Ovary (tissue), 9 donors: Measurements from ENCODE around the gene NOTCH1. TPM values are rescaled to one million over a fixed set of nuclear protein-coding genes. Genes with fewer than 3 reads are reported as not detected.

ENCODE experiments used
- DNase-seq, 5 donors: peaks; one replicate each; pipeline ENCODE4 v3.0.0-alpha.2; 2019 to 2020
- H3K27ac ChIP-seq, 2 donors: fragments of 200-600 bp; one replicate each; pipeline versions ENCODE4 v1.5.1 to v1.8.0; 2019 to 2022
- H3K27me3 ChIP-seq: fragments of 200-600 bp; one replicate; pipeline ENCODE4 v1.8.0; 2022
- H3K36me3 ChIP-seq: fragments of 200-600 bp; sonication (generic); one replicate; pipeline ENCODE4 v1.5.1; 2019
- H3K4me1 ChIP-seq: one replicate; pipeline ENCODE4 v1.8.1; 2013; ENCODE audit warnings: mild to moderate bottlenecking, moderate library complexity; ENCODE audit not compliant: insufficient read depth
- H3K4me3 ChIP-seq: fragments of 200-600 bp; sonication (generic); one replicate; pipeline ENCODE4 v1.5.1; 2017
- H3K9me3 ChIP-seq, 2 donors: fragments of 200-600 bp in 1 of 2; sonication (generic) in 1 of 2; one replicate each; pipeline versions ENCODE4 v1.5.1 to v1.8.1; 2013 to 2019; ENCODE audit warnings: mild to moderate bottlenecking in 1 of 2, moderate library complexity in 1 of 2
- EP300 ChIP-seq: sonication (generic); formaldehyde crosslinking; IDR thresholded peaks from one replicate; pipeline ENCODE4 v1.6.1; 2017; ENCODE audit warnings: antibody characterized with exemption
- POLR2A ChIP-seq: fragments of 450-650 bp; IDR thresholded peaks from one replicate; pipeline ENCODE4 v1.6.1; 2017; ENCODE audit warnings: antibody characterized with exemption, mild to moderate bottlenecking, moderate library complexity
- WGBS, 3 donors: extraction: QIAGEN DNeasy Blood & Tissue Kit in 1 of 3; methylation state at CpG; one replicate each; pipeline versions ENCODE4 v1.1.5 to v1.1.7; 2013 to 2017; 5-methylcytosine and 5-hydroxymethylcytosine counted together
- intact Hi-C, 4 donors: fragments of 100-400 bp; cut with DNase I; formaldehyde crosslinking; loops; one replicate each; pipeline versions ENCODE4 v1.11.0 to v1.15.1; 2022 to 2023
- polyA plus RNA-seq, 2 donors: library from polyadenylated mRNA; stranded (reverse); fragments of 200-250 nt in 1 of 2; fragments of 350-450 nt in 1 of 2; fragmentation: Illumina TruSeq in 1 of 2; extraction: RNeasy Lipid Tissue Mini Kit (QIAGEN cat#74804) in 1 of 2; gene quantifications; one replicate each; pipeline ENCODE4 v1.2.3, GENCODE V29; 2013 to 2014
- total RNA-seq, 7 donors: library from RNA; depleted of rRNA in 2 of 7; stranded (reverse); fragments of >200 nt in 2 of 7; fragmentation: NEBNext Ultra II Directional in 3 of 7; extraction: Animal tissue kit (Norgen Biotek cat#: 25700) in 3 of 7; gene quantifications; one replicate each; pipeline versions ENCODE4 v1.1.0 to v1.2.4, GENCODE V29; 2016 to 2023
- TF ChIP-seq, protein P1 (sequence below), 3 donors: fragments of 450-650 bp in 2 of 3; fragments of 200-600 bp in 1 of 3; IDR thresholded peaks; one replicate each; pipeline versions ENCODE4 v1.5.1 to v1.8.0; 2016 to 2022; ENCODE audit warnings: antibody characterized with exemption in 3 of 3, mild to moderate bottlenecking in 1 of 3
- donor health status: DM: no; HTN: no; CAD: no; lungs with moderate emphysema.
- donor health status: DM: no; HTN: no; CAD: no.
- donor health status: Bipolar disorder and iron deficiency.
- donor health status: DM: yes; HTN: yes; CAD: no.
- donor health status: DM: no; HTN: no; CAD: no.
- donor health status: DM: yes; HTN: yes; CAD: no.

NOTCH1 gene
- total and polyA plus RNA-seq, 9 donors, result 2.5 to 30.9 (median 17.1) TPM

DNA sequence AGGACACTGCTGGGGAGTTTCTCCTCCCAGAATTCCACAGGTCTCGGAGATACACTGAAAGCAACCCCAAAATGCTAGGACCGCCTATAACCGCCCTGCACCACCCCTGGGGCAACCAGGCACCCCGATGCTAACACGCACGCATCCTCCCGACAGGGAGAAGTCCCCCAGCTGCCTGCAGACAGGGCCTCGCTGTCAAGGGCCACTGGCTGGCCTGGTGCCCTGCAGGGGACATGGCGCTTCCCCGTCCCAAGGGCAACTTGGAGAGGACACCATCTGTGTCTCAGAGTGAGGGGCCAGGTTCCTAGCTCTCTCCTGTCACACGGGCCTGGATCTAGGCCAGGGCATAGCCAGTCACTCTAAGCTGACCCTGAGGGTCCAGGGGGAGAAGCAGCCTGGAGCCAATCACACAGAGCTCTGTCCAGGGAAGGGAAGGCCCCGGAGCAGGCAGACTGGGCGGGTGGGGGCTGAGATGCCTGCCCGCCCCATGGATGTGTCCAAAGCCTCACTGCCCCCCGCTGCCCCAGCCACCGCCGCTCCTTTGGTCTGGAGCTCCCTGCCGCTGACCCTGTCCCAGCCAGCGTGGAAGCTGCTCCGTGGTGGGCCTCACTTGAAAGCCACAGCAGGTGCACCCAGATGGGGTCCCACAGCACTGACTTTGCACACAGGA lies 9.7 kb downstream of the NOTCH1 start:
- Histone ChIP-seq H3K27me3 (no peaks in the 10 kb centered on the region), H3K36me3 (no peaks in the 10 kb centered on the region), H3K9me3 (no peaks in the 10 kb centered on the region), H3K27ac (no peak overlapping the region), H3K4me1 (no peaks in the 10 kb centered on the region), H3K4me3 (no peak overlapping the region)
- intact Hi-C loops, result no loop called here
- no peak for DNase-seq
- TF ChIP-seq, protein P1, sequence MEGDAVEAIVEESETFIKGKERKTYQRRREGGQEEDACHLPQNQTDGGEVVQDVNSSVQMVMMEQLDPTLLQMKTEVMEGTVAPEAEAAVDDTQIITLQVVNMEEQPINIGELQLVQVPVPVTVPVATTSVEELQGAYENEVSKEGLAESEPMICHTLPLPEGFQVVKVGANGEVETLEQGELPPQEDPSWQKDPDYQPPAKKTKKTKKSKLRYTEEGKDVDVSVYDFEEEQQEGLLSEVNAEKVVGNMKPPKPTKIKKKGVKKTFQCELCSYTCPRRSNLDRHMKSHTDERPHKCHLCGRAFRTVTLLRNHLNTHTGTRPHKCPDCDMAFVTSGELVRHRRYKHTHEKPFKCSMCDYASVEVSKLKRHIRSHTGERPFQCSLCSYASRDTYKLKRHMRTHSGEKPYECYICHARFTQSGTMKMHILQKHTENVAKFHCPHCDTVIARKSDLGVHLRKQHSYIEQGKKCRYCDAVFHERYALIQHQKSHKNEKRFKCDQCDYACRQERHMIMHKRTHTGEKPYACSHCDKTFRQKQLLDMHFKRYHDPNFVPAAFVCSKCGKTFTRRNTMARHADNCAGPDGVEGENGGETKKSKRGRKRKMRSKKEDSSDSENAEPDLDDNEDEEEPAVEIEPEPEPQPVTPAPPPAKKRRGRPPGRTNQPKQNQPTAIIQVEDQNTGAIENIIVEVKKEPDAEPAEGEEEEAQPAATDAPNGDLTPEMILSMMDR (IDR thresholded peaks at IDR 0.05), result no peak
- TF ChIP-seq EP300 (no peak), POLR2A (no peak)
- WGBS, 3 donors, result 87 to 90% (median 88%) methylated on average over 19 to 20 of the region's 20 CpGs

GRCh38 chr9:136535070-136535469 lies 10.8 kb downstream of the NOTCH1 start:
- no peaks in the 10 kb centered on the region for H3K4me1 ChIP-seq
- 89 to 91% (median 90%) methylated on average over 2 to 14 of the region's 14 CpGs for WGBS, 3 donors

DNA sequence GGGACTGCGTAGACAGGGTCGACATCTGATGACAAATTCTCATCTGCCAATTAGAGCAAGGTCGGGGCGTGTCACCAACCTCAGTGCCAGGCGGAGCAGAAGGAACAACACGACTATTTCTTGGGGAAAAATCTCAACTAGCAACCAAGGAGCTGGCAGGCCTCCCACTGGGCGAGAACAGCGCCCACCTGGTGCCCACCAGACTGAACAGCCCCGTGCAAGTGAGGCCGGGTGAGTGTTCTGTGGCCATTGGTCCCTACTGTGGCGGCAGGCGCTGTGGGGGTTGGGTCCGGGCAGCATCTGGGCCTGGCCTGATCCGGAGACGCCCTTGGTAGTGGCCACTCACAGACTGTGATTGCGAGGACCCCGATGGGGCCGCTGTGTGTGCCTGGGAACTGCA lies 11.5 kb downstream of the NOTCH1 start:
- intact Hi-C loops, result no loop called here
- no peaks in the 10 kb centered on the region for H3K36me3 ChIP-seq
- no peak for DNase-seq
- no peak overlapping the region for H3K4me3 ChIP-seq
- H3K9me3 ChIP-seq, result no peaks in the 10 kb centered on the region
- no peaks in the 10 kb centered on the region for H3K27me3 ChIP-seq
- 87 to 90% (median 89%) methylated on average over 16 to 18 of the region's 18 CpGs for WGBS, 3 donors
- no peak overlapping the region for H3K27ac ChIP-seq
- TF ChIP-seq POLR2A, result no peak
- TF ChIP-seq EP300, result no peak
- TF ChIP-seq, protein P1 (IDR thresholded peaks at IDR 0.05), result no peak
- no peaks in the 10 kb centered on the region for H3K4me1 ChIP-seq

More at GRCh38 chr9:136535070-136535469, 10.8 kb downstream of the NOTCH1 start:
- intact Hi-C loops, result no loop called here
- Histone ChIP-seq H3K4me3 (no peak overlapping the region), H3K9me3 (no peaks in the 10 kb centered on the region), H3K27me3 (no peaks in the 10 kb centered on the region), H3K36me3 (no peaks in the 10 kb centered on the region), H3K27ac (no peak overlapping the region)
- TF ChIP-seq, protein P1 (IDR thresholded peaks at IDR 0.05), result no peak
- TF ChIP-seq POLR2A, result no peak
- no peak for TF ChIP-seq EP300
- no peak for DNase-seq

DNA sequence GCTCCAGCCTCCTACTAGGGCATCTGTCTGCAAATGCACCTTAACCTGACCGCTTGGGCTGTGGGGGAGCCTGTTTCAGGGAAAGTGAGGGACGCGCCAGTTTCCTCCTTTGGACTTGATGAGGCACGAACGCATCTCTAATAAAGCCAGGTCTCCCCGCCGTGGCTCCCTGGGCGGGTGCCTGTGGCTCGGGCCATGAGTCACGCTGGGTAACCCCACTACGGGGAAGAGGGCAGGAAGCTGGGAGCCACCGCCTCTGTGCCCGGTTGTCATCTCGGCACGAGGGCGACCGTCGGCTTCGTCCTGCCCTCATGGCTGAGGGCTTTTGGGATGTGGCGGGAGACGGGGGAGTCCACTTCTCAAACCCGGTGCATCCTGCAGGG lies 12.1 kb downstream of the NOTCH1 start:
- Histone ChIP-seq H3K36me3 (no peaks in the 10 kb centered on the region), H3K27ac (no peak overlapping the region), H3K9me3 (no peaks in the 10 kb centered on the region), H3K4me3 (no peak overlapping the region), H3K4me1 (no peaks in the 10 kb centered on the region), H3K27me3 (no peaks in the 10 kb centered on the region)
- DNase-seq, result no peak
- WGBS, 3 donors, result 82 to 91% (median 84%) methylated on average over 22 of the region's 22 CpGs
- intact Hi-C loops, result no loop called here
- TF ChIP-seq, protein P1 (IDR thresholded peaks at IDR 0.05), result no peak
- TF ChIP-seq POLR2A (no peak), EP300 (no peak)
